ENCODE measurements around the gene GBP3.

- TF ChIP-seq CTCF (IDR thresholded peaks at IDR 0.05; ENCODE audit: low read depth, low read length, poor library complexity, severe bottlenecking) = no peak
- no peak for TF ChIP-seq EZH2phosphoT487 (IDR thresholded peaks at IDR 0.05; ENCODE audit: borderline replicate concordance, low read length)
Observed at GRCh38 chr1:89037186-89037585, 14.5 kb upstream of the GBP3 start.
